Measurements from ENCODE around the gene AVPR1B.

The AVPR1B gene

DNA sequence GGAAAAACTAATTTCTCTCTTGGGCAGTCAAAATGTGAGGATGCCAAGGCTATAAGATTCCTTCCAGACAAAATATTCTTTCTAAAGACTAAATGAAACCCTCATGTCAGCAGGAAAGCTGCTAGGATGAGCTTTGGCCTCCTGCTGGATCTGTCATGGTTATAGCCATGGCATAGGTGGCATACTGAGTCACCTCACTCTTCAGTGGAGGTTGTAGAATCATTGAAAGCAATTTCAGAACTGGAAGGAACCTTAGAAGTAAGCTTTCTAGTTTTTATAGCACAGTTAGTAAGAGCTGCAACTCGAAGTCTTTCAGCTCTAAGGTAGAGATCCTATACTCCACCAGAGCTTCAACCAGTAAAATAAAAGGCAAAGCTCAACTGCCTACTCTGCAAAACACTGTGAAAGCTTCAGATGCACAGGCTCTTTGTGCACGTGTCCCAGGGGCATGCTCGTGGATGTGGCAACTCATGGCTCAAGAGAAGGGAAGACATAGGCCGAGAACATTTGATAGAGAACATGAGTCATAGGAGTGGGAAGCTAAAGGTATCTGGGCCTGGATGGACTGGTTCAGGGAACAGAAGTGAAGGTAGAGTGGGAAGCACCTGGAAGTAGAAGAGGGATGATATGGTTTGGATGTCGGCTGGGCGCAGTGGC is 5.8 kb downstream of the AVPR1B start:
- no peak for DNase-seq

DNA sequence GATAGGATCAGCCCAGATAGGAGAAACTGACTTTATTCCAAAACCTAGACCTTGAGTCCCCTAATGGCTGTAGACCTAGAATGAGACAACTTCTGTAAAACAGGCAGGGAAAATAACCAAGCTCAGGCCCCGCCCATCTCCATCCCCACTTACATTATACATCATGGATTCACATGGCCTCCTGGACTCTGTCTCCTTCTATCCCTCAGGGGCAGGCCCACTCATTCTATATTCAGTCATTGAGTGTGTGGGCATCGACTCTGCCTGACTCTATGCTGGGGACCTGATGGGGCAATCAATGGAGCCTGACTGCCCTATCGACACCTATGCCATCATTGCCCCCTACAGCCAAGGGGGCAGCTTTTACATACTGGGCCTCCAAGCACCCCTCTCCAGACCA is 6.4 kb downstream of the AVPR1B start:
- no peak for DNase-seq

DNA sequence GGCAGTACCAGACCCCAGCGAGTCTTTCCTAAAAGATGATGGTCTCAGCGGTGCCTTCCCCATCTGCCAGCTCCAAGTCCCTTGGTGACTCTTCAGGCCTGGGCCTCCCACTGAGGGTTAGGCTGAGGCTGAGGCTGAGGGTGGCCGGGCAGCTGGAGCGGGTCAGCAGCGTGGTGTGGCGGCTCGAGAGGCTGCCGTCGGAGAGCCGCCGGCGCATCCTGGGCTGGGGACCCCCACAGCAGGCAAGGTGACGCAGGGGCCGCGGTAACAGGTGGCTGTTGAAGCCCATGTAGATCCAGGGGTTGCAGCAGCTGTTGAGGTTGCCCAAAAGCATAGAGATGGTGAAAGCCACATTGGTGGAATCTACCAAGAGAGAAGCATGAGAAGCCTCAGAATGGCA is 7.0 kb downstream of the AVPR1B start:
- no peak for DNase-seq

DNA sequence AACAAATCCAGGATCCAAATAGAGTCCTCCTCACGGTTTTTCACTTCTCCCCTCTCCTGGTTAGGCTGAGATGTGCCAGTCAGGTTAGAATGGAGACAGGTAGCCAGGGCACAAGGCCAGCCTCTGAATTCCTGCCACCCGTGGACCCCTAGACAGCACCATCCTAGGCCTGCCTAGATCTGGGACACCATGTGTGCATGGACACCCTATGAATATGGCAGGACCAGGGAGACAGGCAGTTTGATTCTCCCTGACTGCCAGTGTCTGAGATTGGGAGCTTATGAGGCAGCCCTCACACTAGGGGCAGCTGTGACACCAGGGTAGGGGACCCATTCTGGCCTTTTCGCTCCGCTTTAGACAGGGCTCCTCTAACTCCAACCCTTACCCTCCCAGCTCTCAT is 7.5 kb downstream of the AVPR1B start:
- DNase-seq = no peak

DNA sequence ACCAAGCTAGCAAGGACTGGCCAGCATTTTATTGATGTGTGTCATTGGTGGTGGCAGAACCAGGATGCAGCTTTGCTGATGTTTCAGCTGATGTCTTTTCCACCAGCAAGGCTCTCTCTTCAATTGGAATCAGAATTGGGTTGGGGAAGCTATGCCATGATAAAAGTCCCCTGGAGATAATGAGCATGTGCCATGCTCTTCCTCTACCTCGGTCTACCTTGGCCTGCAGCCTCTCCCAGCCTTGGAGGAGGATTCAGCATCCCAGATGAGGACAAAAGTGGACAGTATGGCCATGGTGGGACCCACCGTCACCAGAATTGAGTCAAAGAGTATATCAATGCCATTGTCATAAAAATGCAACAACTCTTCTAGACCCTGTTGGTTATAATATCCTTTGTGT is 8.6 kb downstream of the AVPR1B start:
- no peak for DNase-seq

DNA sequence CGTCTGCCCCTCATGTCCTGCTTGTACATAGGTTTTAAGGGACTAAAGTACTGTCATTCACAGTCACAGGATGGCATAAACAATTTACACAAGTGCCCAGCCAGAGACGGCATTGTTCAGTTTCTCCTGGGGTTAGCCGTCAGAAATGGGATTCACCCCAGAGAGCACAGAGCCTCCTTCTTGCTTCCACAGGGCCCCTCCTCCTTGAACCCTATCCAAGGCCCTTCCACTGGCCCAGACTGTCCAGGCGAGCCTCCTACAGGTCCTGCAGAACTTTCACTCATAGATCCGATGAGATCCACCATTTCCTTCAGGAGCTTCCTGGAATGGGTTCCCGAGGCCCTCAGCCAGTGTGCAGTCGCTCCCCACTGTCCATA is 10.0 kb downstream of the AVPR1B start:
- no peak for DNase-seq

DNA sequence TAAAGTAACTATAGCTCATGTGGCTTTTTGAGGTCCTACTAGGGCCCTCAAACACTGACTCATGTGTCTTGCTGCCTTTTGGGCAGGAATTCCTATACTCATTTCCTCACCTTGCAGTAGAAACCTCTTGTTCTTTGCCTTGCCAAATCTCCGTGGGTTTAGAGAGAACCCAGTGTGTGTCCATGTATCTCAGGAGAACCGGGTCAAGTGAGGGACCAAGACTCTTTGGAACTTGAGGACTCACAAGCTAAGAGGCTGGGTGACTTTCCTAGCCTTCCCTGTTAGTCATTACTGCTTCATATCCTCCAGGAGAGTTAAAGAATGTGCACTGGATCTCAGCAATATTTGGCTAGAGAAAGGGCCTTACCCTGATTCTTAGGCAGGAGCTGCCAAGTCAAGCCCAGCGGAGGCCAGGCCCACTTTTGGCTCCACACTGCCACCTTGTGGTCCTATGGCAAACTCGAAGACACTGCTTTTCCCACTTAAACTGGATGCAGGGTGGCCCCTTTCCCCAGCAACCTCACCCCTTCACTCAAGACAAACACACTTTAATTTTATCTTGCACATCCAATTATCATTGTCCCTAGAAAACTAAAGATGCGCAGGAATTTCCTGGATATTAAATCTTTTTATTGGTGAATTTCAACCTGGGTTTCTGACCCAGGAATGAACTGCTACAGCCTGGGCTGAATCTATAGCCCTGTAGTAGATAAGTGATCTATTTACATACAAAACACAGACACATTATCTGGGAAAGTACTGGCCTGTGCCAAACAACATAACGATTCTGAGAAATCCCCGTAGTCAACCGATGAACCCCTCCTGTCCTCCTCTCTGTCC is 10.6 kb downstream of the AVPR1B start:
- DNase-seq = peak; percentile 61

DNA sequence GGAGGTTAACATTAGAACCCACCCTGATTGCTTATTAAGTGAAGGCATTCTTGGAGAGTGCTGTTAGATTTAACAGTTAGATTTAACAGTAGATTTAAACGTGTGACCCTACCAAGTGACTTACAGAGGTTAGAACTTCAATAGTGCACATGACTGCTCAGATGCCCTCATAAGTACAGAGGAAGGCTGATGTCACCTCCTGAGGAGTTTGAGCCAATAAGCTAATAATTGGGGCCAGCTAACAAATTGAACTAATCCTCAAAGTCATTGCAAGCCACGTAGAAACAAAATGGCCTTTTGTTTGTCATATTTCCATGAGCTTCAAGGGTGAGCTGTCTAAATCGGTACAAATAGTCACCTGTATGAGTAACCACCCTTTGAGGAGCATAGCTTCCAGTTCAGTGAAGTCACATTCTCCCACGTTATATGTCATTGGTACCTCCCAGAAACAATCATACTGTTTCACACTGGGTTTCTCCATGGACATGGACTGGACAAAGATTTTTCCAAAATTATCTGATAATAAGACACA is 11.7 kb downstream of the AVPR1B start:
- no peak for DNase-seq

DNA sequence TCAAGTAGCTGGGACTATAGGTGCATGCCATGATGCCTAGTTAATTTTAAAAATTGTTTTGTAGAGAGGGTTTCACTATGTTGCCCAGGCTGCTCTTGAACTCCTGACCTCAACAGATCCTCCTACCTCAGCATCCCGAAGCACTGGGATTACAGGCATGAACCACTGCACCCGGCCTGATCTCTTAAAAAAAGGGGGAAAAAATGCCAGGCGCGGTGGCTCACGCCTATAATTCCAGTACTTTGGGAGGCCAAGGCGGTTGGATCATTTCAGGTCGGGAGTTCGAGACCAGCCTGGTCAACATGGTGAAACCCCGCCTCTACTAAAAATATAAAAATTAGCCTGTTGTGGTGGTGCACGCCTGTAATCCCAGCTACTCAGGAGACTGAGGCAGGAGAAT is 13.2 kb downstream of the AVPR1B start:
- no peak for DNase-seq

DNA sequence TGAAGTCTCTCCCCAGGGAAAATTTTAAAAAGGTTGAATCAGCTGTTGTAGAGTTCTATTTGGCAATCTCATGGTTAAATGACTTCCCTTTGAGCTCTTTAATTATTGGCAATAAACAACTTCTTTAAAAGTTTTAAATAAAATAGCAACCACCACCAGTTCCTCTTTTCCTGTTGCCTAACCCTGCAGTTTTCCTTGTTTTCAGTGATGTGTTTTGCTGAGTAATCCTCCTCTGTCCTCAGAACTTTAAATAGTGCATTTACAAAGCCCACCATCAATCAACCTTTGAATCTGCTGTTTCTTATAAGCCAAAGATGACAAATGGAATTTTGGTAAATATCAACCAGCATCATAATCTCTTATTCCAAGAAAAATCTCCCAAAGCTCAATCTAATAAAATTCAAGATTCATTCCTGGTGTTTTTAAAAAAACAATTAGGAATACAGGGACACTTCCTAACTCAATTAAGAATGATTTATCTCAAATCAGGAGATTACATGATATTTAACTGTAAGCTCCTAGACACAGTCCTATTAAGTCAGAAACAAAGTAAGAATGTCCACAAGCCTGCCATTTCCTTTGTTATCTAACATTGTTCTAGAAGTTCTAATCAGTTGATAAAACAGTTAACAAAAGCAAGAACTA is 14.8 kb downstream of the AVPR1B start:
- DNase-seq = no peak

DNA sequence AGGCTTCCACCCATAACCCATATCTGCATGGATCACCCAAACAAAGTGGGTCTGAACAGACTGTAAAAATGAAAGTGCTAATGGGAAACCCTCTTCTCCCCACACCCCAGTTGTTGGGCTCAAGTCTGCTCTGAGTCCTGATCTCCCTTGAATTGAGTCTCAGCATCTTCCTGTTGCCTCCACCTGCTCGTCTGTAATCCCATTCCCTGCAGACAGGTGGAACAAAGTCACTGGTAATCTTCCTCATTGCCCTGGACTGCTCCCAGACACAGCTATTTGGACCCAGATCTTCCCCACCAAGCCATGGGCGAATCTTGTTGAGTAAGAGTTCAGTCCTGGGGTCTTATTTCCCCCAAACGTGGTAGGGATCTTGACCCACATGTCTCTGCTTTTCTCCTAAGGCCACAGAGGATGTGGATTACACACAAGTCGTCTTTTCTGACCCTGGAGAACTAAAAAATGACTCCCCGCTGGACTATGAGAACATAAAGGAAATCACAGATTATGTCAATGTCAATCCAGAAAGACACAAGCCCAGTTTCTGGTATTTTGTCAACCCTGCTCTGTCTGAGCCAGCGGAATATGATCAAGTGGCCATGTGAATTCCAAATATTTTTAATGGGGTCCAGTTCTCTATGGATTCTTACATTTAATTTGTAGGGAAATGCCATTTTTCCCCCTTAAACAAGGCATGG is 15.7 kb downstream of the AVPR1B start:
- no peak for DNase-seq

DNA sequence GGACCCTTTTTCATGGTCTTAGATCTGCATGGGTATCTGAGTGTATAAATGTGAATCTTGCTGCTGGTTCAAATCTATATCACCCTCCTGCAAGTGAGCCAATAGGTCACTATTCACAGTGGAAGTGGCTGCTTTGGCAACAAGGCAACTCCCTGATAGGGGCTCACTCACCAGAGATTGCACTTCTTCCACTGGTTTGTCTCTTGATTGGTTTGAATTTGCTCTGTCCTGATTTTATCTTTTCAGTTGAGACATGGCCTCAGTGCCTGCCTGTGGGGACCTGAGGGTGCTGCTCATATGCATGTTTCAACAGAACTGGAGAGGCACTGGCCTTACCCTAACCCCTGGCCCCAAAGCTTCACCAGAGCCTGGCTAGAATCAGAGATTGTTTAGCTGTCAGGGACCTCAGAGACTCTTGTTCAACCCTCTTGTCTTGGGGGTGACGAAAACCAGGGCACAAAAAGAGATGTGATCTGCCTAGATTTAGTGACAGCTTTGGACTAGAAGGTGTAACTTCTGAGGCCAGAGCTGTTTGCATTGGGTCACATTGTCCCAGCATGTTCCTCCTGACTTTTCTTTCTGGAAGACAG is 16.9 kb downstream of the AVPR1B start:
- no peak for DNase-seq

DNA sequence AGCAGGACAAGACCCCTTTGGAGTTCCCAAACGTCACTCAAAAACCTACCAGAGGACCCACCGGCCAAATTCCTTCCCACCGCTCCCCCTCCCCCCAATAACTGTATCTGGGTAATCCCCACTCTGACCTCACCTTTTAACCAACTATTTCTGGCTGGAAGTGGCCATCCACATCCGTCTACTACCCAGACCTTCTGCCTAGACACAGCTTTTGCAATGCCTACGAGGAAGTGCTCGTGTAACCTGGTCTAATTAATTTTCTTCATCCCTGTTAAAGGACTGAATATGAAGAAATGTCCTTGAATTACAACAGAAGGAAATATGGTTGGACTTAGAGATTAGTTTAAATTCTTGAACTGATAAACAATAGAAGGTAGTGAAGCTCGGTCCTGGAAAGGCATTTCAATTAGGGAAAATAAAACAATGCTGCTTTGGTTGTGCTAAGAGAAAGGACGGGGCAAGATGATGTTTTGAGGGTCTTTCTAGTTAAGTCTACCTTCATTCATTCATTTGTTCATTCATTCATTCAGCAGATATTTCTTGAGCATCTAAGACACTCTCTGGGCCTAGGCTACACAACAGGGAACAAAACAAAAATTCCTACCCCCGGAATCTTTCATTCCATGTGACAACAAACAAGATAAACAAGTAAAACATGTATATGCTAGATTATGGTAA is 18.8 kb downstream of the AVPR1B start:
- no peak for DNase-seq

DNA sequence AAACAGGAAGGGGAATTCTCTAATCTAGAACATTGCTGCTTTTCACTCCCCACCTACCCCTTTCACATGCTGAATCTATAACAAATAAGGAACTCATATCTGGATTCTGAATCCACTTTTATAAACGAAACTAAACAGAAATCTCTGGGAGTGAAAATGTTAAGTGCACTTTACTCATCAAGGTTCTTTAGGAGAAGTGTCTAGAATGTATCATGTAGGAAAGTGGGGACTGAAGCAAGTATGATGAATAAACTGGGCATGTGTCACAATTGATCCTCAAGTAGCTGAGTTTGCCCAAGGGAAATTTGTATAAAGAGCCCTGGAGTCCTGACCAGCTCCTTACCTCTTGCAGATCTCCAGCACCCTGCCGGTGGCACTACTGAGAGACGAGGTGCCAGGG is 19.8 kb downstream of the AVPR1B start:
- no peak for DNase-seq

DNA sequence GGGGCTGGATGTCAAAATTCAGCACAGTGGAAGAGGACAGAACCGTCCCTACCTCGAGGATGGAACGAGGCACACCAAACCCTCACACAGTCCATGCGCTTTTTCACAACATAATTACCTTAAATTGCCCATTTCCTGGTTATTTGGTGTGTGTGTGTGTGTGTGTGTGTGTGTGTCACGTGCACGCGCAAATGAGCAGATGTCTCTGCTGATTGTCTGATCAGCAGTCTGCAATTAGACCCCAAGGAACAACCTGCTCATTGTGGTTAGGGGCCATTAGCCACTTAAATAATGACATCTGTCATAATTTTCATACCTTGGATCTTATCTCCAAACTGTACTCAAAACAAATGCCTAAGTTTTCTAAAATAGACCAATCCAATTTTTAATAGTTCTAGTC is 23.2 kb downstream of the AVPR1B start:
- peak; percentile 46 for DNase-seq

DNA sequence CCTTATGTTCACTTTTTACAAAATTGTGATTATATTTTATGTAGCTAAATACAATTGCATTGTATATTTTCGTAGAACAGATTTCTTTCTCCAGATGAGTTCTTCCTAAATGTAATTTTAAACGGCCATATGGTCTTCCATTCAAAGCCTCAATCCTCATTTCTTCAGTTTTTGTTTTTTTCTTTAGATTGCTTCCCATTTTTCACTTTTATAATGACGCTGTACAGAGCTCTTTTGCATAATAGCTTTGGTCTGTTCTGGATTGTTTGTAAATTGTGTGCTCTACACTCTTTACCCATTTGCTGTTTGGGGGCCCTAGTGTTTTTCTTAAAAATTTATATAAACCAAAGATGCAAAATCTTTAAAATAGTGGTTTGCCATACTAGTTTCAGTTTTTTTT is 27.8 kb downstream of the AVPR1B start:
- no peak for DNase-seq

DNA sequence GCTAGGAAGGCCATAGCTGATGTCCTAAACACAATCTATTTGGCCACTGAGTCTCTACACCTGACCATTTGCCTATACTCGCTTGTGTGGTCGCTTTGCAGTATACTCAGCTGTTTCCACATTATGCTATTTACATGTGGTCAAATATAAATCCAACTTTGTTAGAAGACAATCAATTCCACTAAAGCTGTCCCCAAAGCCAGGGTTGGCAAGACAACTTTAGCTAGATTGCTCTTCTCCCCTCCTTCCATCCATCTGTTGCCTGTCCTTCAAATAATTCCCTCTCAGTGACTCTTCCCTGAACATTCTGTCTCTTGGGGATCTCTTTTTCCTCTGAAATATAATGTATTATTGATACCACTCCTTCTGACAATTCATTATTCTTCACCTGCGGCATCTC is 30.1 kb downstream of the AVPR1B start:
- no peak for DNase-seq

DNA sequence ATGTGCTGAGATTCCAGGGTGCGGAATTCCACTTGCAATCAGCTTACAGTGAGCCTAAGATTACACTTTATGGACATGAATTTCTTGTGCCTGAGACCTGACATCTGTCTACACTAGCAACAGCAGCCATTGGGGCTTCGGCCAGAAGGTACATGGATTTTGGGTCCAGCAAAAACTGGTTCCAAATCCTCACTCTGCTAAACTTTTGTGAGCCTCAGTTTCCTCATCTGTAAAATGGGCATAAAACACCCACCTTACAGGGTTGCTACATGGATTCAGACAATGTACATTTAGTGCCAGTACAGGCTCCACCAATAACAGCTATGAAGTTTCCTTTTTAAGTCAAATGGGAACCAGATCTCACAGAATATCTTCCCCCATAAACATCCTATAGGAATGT is 33.4 kb downstream of the AVPR1B start:
- no peak for DNase-seq

DNA sequence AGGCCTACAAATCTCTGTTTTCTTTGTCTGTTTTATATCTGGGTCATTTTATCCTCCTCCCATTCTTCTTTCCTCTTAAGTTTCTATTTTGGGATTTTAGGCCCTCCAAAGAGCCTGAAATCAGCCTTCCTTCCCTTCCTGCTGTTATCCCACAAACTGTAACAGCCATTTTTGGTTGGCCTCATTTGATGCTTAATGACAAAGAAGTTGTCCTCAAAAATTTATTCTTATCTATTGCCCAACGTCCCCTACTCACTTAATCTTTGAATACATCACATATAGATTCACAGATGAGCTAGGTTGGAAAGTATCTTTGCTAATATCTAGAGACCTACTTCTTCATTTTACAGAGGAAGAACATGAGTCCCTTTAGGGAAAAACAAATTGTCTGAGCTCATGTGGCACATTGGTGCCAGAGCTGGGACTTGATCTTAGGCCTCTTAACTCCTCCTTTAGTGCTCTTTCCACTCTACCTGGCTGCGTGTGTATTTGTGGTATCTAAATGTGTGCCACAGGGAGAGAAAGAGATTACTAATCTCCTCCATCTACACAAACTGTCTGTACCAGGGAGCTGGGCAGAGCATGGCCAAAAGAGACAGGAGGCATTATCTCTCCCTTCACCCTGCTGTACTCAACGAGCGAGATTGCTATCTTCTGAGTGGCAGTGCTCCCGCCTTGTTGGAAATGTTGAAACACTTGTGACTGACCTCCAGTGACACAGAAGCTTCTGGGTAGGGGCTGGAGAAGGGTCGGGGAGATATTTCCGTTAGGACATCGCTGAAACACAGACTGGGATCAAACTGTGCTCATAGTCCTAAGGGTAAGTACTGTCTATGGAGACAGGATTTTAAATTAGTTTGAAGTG is 34.1 kb downstream of the AVPR1B start:
- peak; percentile 34 for DNase-seq

DNA sequence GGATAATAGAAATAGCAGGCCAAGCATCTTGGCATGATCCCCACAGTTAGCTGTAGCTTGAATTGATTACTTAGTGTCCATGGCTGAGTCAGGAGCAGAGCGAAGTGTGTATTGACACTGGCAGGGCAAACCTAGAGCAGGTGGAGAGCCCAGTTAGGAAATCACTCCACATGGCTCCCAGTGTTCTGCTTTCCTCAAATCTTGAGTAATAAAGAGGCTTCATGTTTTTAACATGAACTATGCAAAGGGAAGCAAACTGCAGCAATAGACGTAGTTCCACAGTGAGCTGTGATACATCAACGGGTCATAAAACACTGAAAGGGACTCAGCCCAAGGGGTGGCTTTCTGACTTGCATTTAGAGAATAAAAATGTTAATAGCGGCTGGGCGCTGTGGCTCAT is 35.3 kb downstream of the AVPR1B start:
- DNase-seq = no peak

All from NCI-H2227 treated with DMSO at 0.1 percent for 48 hours (cell line).